Body of pancreas (tissue), 4 donors: ENCODE results near the gene ALG12. TPM values are rescaled to one million over a fixed set of nuclear protein-coding genes. Genes with fewer than 3 reads are reported as not detected.

Source experiments
- ATAC-seq: fragments of 150-250 bp; one replicate; pipeline ENCODE4 v1.9.1; 2016
- DNase-seq, 4 donors: peaks; one replicate each; pipeline ENCODE4 v3.0.0-alpha.2; 2019
- H3K27ac ChIP-seq, 4 donors: fragments of 200-600 bp; sonication (generic); 1 replicate in 3 of 4; 2 replicates in 1 of 4; pipeline versions ENCODE4 v1.5.1 to v1.6.1; 2016 to 2019; ENCODE audit warnings: mild to moderate bottlenecking in 1 of 4, mixed read lengths in 1 of 4, moderate library complexity in 1 of 4
- H3K27me3 ChIP-seq, 2 donors: fragments of 200-600 bp; sonication (generic); one replicate each; pipeline ENCODE4 v1.6.0; 2016; ENCODE audit warnings: mild to moderate bottlenecking in 1 of 2
- H3K36me3 ChIP-seq, 2 donors: fragments of 200-600 bp; sonication (generic); replicated peaks in 1 of 2; 2 replicates each; pipeline ENCODE4 v1.5.1; 2016; ENCODE audit warnings: low read depth in 2 of 2; ENCODE audit not compliant: insufficient read depth in 1 of 2
- H3K4me1 ChIP-seq: fragments of 200-600 bp; sonication (generic); one replicate; pipeline ENCODE4 v1.6.0; 2016
- H3K4me3 ChIP-seq, 2 donors: fragments of 200-600 bp; sonication (generic); 1 replicate in 1 of 2; 2 replicates in 1 of 2; pipeline ENCODE4 v1.5.1; 2016 to 2019
- H3K9me3 ChIP-seq, 3 donors: fragments of 200-600 bp; sonication (generic); 1 replicate in 2 of 3; 2 replicates in 1 of 3; pipeline ENCODE4 v1.5.1; 2016
- CTCF ChIP-seq, 7 experiments: fragments of 450-650 bp in 4 of 7; fragments of 200-600 bp in 3 of 7; sonication (generic) in 3 of 7; IDR thresholded peaks; one replicate each; pipeline ENCODE4 v1.5.1; 2016 to 2019; ENCODE audit warnings: antibody characterized with exemption in 7 of 7
- POLR2A ChIP-seq, 3 donors: fragments of 450-650 bp; IDR thresholded peaks; one replicate each; pipeline ENCODE4 v1.6.1; 2016; ENCODE audit warnings: antibody characterized with exemption in 3 of 3, mild to moderate bottlenecking in 2 of 3
- WGBS, 2 donors: methylation state at CpG; one replicate each; pipeline ENCODE4 v1.1.5; 2017; 5-methylcytosine and 5-hydroxymethylcytosine counted together
- intact Hi-C: fragments of 100-400 bp; cut with DNase I; formaldehyde crosslinking; loops from one replicate; pipeline ENCODE4 v1.15.1; 2023
- total RNA-seq, 2 donors: library from RNA; depleted of rRNA; stranded (reverse); fragments of >200 nt; gene quantifications; one replicate each; pipeline ENCODE4 v1.1.0, GENCODE V29; 2016

The ALG12 gene
- total RNA-seq, 2 donors from 2014 or later: 16.2 to 17.9 TPM

GRCh38 chr22:49962012-49962750 lies 43.9 kb upstream of the ALG12 start:
- Histone ChIP-seq H3K4me3 (peak overlapping the region; percentile 79 to 81), H3K27ac (peak overlapping the region; percentile 94 to 98 (median 96)), H3K27me3 (no peaks in the 10 kb centered on the region), H3K9me3 (no peaks in the 10 kb centered on the region), H3K4me1 (peaks cover 63% of the 10 kb centered on the region), H3K36me3 (peaks cover 8 to 10% of the 10 kb centered on the region in 2 donors)
- peak; percentile 39 to 77 (median 70) for TF ChIP-seq POLR2A (IDR thresholded peaks at IDR 0.05)
- no peak for TF ChIP-seq CTCF (IDR thresholded peaks at IDR 0.05)
- ATAC-seq (peak; percentile 13), DNase-seq (peak; percentile 82 to 93 (median 88))
- intact Hi-C loops: no loop called here
- WGBS, 2 donors: 11 to 20% methylated on average over 2 to 53 of the region's 70 CpGs

GRCh38 chr22:49961601-49962011 lies 43.4 kb upstream of the ALG12 start:
- intact Hi-C loops: no loop called here
- peak overlapping the region; percentile 79 to 81 for H3K4me3 ChIP-seq
- H3K9me3 ChIP-seq: no peaks in the 10 kb centered on the region
- peaks cover 8 to 10% of the 10 kb centered on the region in 2 donors for H3K36me3 ChIP-seq
- H3K27me3 ChIP-seq: no peaks in the 10 kb centered on the region
- peak overlapping the region; percentile 94 to 98 (median 96) for H3K27ac ChIP-seq
- ATAC-seq: no peak
- peak in 2 of 3 donors; percentile 29 to 38 for TF ChIP-seq POLR2A (IDR thresholded peaks at IDR 0.05)
- no peak for TF ChIP-seq CTCF (IDR thresholded peaks at IDR 0.05)
- DNase-seq: no peak
- WGBS, 2 donors: 3 to 13% methylated on average over 6 to 47 of the region's 49 CpGs
- H3K4me1 ChIP-seq: peaks cover 57% of the 10 kb centered on the region

GRCh38 chr22:49961005-49961600 lies 42.9 kb upstream of the ALG12 start:
- ATAC-seq (peak; percentile 1), DNase-seq (peak; percentile 57 to 69 (median 64))
- WGBS, 2 donors: 0% methylated on average over 50 of the region's 84 CpGs; no CpG with 5 or more reads in 1 of the 2 donors
- Histone ChIP-seq H3K27ac (peak overlapping the region; percentile 94 to 98 (median 96)), H3K36me3 (peaks cover 8 to 10% of the 10 kb centered on the region in 2 donors), H3K4me3 (peak overlapping the region; percentile 79 to 81), H3K4me1 (peaks cover 57% of the 10 kb centered on the region), H3K27me3 (no peaks in the 10 kb centered on the region), H3K9me3 (no peaks in the 10 kb centered on the region)
- TF ChIP-seq CTCF (IDR thresholded peaks at IDR 0.05) (no peak), POLR2A (IDR thresholded peaks at IDR 0.05) (no peak)
- intact Hi-C loops: no loop called here

- H3K9me3 ChIP-seq: no peaks in the 10 kb centered on the region
- TF ChIP-seq CTCF (IDR thresholded peaks at IDR 0.05) (peak in 1 of 7 experiments; percentile 1), POLR2A (IDR thresholded peaks at IDR 0.05) (peak; percentile 97 to 98 (median 97))
- H3K27me3 ChIP-seq: no peaks in the 10 kb centered on the region
- ATAC-seq (peak; percentile 82), DNase-seq (peak; percentile 95 to 97 (median 96))
- peak within 1 kb of the TSS; percentile 94 to 98 (median 96) for H3K27ac ChIP-seq
- peaks cover 8 to 10% of the 10 kb centered on the region in 2 donors for H3K36me3 ChIP-seq
- peak within 1 kb of the TSS; percentile 79 to 81 for H3K4me3 ChIP-seq
- intact Hi-C loops: no loop called here
- peaks cover 57% of the 10 kb centered on the region for H3K4me1 ChIP-seq
- 0 to 1% methylated on average over 16 to 97 of the region's 137 CpGs for WGBS, 2 donors
Measured at GRCh38 chr22:49960159-49961004, 42.1 kb upstream of the ALG12 start, which contains the start of gene PIM3. PIM3 (plus strand) TSS chr22:49960772; CDS start chr22:49960948, 176 bp downstream.
